Hematopoietic multipotent progenitor cell (in vitro differentiated cells): ENCODE measurements around the gene MLLT6. TPM values are rescaled to one million over a fixed set of nuclear protein-coding genes. Genes with fewer than 3 reads are reported as not detected.
A peak's percentile ranks its signal among the peaks of the same experiment; 100 is the strongest.

ENCODE experiments used
- DNase-seq, 3 donors: peaks; one replicate each; pipeline ENCODE4 v3.0.0-alpha.2; 2011 to 2015; ENCODE audit warnings: low read depth in 2 of 3, low spot score in 2 of 3
- total RNA-seq: library from RNA; depleted of rRNA; stranded (reverse); fragments of >200 nt; gene quantifications from one replicate; pipeline ENCODE4 v1.2.3, GENCODE V29; 2012

MLLT6 gene
- total RNA-seq, 1 donor: 71.6 TPM

DNA sequence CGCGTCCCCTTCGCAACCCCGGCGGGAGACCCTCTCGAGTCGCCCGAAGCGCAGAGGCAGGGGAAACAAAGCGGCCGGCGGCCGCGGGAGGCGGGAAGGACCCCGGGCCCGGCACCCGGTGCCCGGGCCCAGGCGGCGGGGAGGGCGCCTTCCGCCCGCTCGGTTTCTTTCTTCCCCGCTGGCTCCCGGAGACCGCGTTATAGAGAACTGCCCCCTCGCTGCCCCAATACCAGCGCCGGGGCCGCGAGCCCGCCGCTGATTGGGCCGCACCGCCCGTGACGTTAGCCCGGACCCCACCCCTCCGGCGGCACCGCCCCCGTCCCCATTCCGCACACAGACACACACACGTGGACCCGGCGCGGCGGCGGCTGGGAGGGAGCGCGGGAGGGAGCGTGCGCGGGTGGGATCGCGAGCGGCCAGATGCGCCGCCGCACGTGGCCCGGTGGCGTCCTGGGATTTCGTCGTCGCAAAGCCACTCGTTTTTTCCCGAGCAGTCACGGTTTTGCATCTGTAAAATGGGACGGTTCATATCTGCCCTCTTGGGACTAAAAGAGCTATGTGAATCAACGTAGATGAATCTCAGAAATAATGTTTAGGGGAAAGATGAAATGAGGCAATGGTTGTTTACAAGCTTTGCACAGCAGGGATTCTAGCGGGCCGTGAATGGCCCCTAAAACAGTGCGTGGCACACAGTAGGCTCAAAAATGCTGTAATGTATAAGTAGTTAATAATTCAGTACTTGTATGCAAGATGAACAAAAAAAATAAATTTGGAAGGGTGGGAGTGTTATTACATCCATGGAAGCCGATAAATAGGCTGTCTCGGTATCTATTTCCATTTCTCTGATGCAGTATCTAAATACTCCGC, 30.1 kb upstream of the MLLT6 start, which contains the start of gene EPOP:
EPOP (minus strand) TSS at position 209 of the 867 bp plus-strand sequence. CDS start 462 bp downstream, outside the sequence.
- DNase-seq: peak; percentile 61 to 83 (median 75)

DNA sequence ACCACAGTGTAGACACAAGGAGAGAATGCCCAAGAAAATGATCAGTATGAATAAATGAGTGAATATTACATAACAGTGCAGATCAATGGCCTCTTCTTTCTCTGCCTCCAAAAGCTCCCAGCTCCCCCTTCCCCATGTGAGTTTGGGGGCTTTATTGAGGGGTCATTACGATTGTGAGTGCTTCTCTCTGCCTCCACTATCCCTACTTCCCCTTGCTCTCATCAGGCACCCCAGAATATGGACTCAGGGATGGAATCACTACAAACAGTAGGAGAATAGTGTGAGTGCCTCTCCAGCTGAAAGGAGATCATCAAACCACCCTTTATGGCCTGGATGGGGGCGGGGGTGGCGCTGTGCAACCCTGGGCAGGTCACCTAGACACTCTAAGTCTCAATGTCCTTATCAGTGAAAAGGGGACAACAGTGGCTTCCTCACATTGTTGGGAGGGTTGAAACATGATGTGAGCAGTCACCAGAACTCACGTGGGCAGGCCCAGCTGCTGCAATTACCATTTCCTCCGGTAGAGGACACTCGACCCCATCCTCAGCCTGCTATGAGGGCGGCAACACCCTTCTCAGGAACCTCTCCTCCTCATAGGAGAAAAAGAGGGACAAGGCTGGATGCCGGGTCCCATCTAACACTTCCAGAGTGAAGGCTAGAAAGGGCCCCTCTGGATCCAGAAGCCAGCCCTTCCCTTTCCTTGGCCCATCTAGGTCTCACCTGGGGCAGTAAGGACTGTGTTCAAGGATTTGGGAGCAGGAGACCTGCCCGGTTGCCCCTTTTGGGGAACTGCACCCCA, 28.2 kb upstream of the MLLT6 start:
- peak; percentile 69 to 85 (median 77) for DNase-seq

- DNase-seq: no peak
Measured at GRCh38 chr17:38677819-38678218, 27.3 kb upstream of the MLLT6 start.

GRCh38 chr17:38681096-38681495, 24.0 kb upstream of the MLLT6 start:
- DNase-seq: no peak

GRCh38 chr17:38685491-38685890, 19.6 kb upstream of the MLLT6 start:
- no peak for DNase-seq

GRCh38 chr17:38687286-38687685, 17.8 kb upstream of the MLLT6 start:
- no peak for DNase-seq

GRCh38 chr17:38690386-38690785, 14.7 kb upstream of the MLLT6 start:
- no peak for DNase-seq

- no peak for DNase-seq
Measured at GRCh38 chr17:38691154-38691553, 13.9 kb upstream of the MLLT6 start.

GRCh38 chr17:38693700-38694329, 11.3 kb upstream of the MLLT6 start:
- DNase-seq: no peak

- DNase-seq: no peak
Measured at GRCh38 chr17:38697061-38697820, 7.8 kb upstream of the MLLT6 start.

- no peak for DNase-seq
Measured at GRCh38 chr17:38698760-38699159, 6.3 kb upstream of the MLLT6 start.

DNA sequence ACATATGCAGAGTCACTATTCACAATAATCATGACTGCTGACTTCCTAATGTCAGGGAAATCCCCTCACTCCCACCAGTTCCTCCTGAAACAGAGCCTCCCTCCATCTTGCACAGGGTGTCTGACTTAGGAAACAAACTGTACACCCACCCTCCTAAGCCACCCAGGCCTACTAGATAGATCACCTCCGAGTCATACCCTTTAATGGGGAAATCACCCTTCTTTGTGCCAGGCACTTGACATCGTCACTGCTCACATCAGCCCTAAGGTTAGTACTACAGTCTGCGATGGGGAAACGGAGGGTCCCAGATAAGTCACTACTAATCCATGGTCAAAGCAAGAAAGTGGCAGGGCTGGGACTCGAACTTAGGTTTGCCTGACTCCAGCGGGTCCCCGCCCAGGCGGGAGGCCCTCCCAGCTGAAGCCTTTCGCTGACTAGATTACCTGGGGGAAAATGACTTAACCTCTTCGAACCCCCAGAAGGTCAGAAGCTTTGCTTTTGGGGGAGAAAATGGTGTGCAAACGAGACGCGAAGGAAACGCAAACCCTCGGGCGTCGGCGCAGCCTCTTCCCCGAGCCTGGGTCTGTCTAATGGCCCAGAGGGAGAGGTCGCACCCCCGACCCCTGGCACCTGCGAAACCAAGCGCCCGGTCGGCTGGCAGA, 3.4 kb upstream of the MLLT6 start:
- peak in 2 of 3 donors; percentile 80 to 85 for DNase-seq

- peak; percentile 72 to 87 (median 87) for DNase-seq
Measured at GRCh38 chr17:38702166-38702915, 2.7 kb upstream of the MLLT6 start.

GRCh38 chr17:38702916-38703741, 1.9 kb upstream of the MLLT6 start:
- DNase-seq: no peak

DNA sequence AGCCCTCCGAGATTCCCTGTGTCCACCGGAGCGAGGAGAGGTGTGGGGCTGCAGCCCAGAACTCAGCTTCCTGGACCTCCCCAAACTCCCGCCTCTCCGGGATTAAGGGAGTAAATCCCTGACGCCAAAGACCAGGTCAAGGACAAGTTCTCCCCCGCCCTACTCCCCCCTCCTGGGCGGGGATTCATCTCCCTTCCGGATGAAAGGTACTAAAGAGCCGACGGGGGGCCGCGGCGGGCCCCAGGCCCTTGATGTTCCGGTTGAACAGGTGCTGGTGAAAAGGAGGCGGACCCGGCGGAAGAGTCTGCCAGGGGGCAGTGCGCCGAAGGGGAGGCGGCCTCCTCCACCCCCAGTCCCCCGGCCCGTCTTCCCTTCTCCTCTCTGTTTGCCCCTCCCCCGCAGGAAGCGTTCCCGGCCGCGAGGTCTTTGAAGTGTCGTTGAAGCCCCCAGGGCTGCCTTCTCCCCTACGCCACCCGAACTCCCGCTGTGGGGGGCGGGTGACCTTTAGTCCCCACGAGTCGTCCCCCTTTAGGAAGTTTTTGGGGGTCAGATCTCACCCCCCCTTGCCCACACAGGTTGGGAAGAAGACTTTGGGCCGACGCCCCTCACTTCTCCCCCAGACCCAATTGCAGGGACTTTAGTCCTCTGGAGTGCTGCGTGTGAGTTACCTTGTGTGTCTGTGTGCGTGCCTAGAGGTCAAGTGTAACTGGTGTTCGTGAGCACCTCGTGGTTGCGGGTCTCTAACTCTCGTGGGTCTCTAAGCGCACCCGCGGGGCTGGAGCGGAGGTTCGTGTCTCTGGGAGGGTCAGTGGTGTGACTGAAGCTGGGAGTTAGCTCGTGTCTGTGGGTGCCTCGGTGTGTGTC, 1.1 kb upstream of the MLLT6 start:
- peak in 2 of 3 donors; percentile 63 to 70 for DNase-seq

GRCh38 chr17:38705523-38705802, 390 bp downstream of the MLLT6 start:
- DNase-seq: no peak

DNA sequence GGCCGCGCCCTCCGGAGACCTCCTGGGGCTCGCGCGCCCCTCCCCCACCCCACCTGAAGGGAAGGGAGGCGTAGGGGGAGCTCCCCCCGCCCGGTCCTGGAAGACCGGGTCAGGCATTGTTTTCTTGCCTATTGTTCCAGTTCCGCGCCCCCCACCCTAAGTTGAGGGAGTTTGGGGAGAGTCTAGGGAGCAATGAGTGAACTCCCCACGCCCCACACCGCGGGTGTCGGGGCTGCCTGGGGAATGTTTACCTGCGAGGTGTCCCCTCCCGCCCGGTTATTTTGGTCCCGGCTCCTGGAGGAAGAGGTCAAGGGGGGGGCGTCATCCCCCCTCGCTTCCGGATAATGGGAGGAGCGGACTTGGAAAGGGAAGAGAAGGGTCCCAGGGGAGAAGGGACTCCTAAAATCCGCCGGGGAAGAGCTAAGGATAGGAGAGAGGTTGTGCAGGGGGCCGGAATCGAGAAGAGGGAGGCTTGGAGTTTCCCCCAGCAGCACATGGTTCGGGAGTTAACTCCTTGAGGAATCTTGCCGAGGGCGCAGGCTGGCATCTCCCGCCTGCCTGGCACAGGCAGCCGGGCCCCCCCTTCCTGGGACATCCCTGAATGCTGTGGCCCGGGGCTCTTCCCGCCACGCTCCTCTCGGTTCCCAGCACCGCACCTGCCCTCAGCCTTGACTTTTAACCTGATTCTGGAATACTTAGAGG, 881 bp downstream of the MLLT6 start:
- no peak for DNase-seq
